ENCODE results near the gene PUS1.
"Not testable (repeated sequence)": the region's sequence is repeated elsewhere in the genome, so short reads cannot be mapped to it uniquely, and the experiment has no call there.

PUS1 gene

GRCh38 chr12:131928711-131929580, at the start of gene PUS1:
Gene PUS1, plus strand, starts transcription at chr12:131929276. Its CDS starts 447 bp downstream, at chr12:131929723.
- DNase-seq (ENCODE audit: extremely low read depth in 1 of 2, low read depth in 1 of 2), result peak; percentile 83 to 89

GRCh38 chr12:131882804-131883520, 46.1 kb upstream of the PUS1 start:
- no peak for DNase-seq (ENCODE audit: extremely low read depth in 1 of 2, low read depth in 1 of 2)

DNA sequence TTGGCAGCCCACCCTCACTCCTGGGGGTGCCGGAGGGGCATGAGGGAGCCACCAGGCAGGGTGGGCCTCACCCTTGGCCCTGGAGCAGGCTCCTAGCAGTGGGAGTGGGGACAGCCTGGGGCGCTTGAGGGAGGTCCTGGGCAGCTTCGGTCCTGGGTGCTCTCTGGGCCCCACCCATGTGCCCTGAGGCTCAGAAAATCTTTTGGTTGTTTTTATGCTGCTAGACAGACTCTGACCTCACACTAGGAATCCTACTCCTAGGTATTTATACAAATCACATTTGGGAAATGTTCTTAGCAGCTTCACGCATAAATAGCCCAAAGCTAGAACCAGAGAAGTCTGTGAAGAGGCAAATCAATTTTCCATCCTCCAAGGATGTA, 45.6 kb upstream of the PUS1 start:
- no peak for DNase-seq (ENCODE audit: extremely low read depth in 1 of 2, low read depth in 1 of 2)

DNA sequence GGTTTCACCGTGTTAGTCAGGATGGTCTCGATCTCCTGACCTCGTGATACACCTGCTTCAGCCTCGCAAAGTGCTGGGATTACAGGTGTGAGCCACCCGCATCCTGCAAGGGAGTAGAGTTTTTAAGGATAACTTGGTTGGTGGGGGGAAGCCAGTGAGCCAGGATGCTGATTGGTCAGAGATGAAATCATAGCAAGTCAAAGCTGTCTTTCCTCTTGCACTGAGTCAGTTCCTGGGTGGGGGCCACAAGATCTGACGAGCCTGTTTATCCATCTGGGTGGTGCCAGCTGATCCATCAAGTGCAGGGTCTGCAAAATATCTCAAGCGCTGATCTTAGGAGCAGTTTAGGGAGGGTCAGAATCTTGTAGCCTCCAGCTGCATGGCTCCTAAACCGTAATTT, 44.0 kb upstream of the PUS1 start:
- not testable (repeated sequence) for DNase-seq (ENCODE audit: extremely low read depth in 1 of 2, low read depth in 1 of 2)

GRCh38 chr12:131885543-131886057, 43.5 kb upstream of the PUS1 start:
- no peak for DNase-seq (ENCODE audit: extremely low read depth in 1 of 2, low read depth in 1 of 2)

DNA sequence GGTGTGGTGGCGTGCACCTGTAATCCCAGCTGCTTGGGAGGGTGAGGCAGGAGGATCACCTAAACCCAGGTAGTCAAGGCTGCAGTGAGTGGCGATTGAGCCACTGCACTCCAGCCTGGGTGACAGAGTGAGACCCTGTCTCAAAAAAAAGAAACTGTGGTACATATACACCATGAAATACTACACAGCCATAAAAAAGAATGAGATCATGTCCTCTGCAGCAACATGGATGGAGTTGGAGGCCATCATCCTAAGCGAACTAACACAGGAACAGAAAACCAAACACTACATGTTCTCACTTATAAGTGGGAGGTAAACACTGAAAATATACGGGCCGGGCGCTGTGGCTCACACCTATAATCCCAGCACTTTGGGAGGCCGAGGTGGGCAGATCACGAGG, 37.4 kb upstream of the PUS1 start:
- DNase-seq (ENCODE audit: extremely low read depth in 1 of 2, low read depth in 1 of 2), result not testable (repeated sequence)

DNA sequence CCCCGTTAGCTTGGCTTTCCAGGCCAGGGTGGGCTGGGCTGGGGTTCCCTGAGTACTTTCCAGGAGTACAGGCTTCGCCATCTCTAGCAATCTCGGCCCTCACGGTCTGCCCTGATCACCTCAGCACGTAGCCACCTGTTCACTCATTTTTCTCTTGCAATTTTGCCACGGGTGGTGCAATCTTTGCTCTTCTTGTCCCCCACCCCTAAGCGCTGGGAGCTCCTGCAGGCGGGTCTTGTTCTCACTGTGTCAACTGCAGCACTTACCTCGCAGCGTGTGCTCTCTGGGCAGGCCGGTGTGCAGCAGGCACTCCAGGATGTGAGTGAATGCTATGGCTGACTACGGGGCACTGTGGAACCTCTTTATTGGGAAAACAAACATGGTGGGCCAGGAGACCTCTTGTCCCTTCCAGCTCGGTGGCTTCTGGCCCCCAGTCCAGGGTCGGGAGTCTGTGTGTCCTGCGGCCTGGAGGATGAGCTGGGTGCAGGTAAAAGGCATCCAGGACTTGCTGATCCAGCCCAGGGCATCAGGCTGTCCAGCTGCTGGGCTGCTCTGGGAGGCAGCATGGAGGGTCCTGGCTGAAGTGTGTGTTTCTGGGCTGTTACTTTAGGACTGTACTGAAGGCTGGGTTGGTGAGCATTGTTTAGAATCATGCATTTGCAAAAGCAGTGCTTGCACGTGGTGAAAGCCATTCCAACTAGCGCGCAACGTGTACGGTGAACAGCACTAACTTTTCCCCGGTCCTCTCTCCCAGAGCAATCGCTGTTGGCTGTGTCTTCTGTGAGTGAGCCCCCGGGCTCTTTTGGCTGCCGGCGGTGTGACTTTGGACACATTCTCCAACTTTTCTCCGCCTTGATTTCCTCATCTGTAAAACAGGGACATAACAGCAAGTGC, 36.1 kb upstream of the PUS1 start:
- no peak for DNase-seq (ENCODE audit: extremely low read depth in 1 of 2, low read depth in 1 of 2)

GRCh38 chr12:131893605-131894312, 35.3 kb upstream of the PUS1 start:
- no peak for DNase-seq (ENCODE audit: extremely low read depth in 1 of 2, low read depth in 1 of 2)

DNA sequence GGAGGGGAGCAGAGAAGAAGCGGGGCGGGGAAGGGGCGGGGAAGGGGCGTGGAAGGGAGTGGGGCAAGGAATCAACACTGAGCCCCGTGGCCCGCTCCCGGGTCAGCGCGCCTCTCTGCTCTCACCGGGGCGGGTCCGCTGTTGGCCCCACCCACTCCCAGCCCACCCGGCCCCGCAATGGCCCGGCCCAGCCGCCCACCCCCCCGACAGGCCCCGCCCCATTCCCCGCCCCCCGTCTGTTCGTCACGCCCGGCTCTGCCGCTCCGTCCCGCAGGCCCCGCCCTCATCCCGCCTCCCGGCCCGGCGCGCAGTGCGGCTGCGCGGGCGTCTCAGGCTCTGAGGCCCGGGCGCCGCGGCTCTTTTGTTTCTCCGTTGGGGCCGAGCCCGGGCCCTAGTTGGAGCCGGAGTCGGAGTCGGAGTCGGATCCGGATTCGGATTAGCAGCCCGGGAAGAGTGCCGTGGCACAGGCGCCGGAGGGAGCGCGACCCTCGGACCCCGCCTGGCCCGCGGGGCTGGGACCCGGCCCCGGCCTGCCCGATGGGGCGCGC, 34.7 kb upstream of the PUS1 start, which contains the start of gene ULK1:
Gene ULK1, plus strand, starts transcription at position 310 of the 548 bp plus-strand sequence. CDS start 380 bp downstream, outside the sequence.
- peak; percentile 76 to 92 for DNase-seq (ENCODE audit: extremely low read depth in 1 of 2, low read depth in 1 of 2)

- no peak for DNase-seq (ENCODE audit: extremely low read depth in 1 of 2, low read depth in 1 of 2)
Measured at GRCh38 chr12:131894981-131895639, 34.0 kb upstream of the PUS1 start.

DNA sequence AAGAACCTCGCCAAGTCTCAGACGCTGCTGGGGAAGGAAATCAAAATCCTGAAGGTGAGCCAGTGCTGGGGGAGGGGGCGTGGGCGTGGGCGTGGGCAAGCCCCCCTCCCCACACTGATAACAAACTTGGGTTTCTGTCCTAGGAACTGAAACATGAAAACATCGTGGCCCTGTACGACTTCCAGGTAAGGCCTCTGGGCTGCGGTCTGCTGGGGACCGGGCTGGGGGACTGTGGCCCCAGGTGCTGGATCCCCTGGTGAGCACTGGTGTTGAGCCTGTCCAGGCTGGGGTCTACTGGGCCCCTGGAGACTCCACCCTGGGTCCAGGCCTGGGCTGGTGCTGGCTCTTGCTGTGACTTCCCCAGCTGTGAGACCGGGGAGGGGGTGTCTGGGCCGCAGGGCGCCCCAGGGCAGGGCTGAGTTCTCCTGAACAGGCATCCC, 33.4 kb upstream of the PUS1 start:
- no peak for DNase-seq (ENCODE audit: extremely low read depth in 1 of 2, low read depth in 1 of 2)

- DNase-seq (ENCODE audit: extremely low read depth in 1 of 2, low read depth in 1 of 2), result peak in 1 of 2 donors; percentile 45
Measured at GRCh38 chr12:131896080-131896810, 32.8 kb upstream of the PUS1 start.

- no peak for DNase-seq (ENCODE audit: extremely low read depth in 1 of 2, low read depth in 1 of 2)
Measured at GRCh38 chr12:131896811-131897270, 32.2 kb upstream of the PUS1 start.

GRCh38 chr12:131897276-131897675, 31.8 kb upstream of the PUS1 start:
- no peak for DNase-seq (ENCODE audit: extremely low read depth in 1 of 2, low read depth in 1 of 2)

DNA sequence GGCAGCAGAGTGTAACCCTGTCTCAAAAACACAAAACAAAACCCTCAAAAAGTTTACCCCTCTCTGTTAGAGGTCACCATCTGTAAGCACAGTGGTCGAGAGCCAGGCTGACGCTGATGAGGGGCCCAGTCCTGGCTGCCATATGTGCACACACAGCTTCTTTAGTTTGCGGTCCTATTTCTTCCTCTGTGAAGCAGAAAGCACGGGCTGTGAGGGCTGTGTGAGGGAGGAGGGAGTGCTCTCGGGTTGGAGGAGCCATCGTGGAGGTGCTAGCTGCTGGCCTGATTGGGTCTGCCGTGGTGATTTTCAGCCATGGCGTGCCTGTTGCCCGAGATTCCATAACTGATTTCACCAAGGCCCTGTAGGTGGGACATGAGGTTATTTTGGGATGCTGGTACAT, 31.2 kb upstream of the PUS1 start:
- DNase-seq (ENCODE audit: extremely low read depth in 1 of 2, low read depth in 1 of 2), result no peak

- DNase-seq (ENCODE audit: extremely low read depth in 1 of 2, low read depth in 1 of 2), result no peak
Measured at GRCh38 chr12:131900397-131900796, 28.7 kb upstream of the PUS1 start.

DNA sequence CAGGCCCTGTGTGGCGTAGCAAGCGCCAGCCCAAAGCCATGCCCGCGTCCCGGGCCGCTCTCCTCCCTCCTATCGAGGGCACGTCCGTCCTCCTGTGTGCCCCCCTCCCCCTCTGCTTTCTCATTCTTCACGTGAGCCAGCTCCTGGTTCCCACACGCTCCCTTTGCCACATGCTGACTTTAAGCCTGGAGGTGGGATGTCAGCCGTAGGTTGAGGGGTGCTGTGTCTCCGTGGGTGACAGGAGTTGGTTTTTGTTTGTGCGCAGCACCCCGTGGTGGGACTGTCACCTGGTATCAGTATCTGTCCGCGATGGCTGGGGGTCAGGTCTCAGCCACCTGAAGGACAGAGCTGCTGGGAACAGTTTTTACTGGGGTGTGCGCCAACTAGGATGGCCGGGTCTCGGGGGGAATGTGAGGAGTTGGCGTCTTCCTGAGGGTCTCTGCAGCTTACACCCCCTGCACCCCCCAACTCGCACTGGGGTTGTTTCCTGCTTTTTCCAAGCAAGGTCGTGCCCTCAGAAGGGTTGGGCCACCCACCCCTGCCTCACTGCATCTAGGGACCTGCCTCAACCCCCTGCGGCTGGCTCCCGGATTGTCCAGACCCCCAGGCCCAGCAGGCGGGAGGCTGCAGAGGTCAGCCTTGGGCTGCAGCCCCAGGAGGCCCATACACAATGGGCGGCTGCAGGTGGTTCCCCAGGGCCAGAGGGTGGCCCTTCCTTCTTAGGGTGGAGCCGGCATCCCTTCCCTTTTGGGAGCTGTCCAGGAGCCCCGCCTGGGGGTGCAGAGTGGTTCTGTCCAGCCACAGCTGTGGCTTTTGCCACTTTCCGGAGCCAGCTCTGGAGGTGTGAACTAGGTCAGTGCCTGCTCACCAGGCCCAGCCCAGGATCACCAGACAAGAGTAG, 27.4 kb upstream of the PUS1 start:
- DNase-seq (ENCODE audit: extremely low read depth in 1 of 2, low read depth in 1 of 2), result no peak
